Measurements from ENCODE around the gene CD84. TPM values are rescaled to one million over a fixed set of nuclear protein-coding genes. Genes with fewer than 3 reads are reported as not detected.
A peak's percentile ranks its signal among the peaks of the same experiment; 100 is the strongest.
"Not testable (repeated sequence)": the region's sequence is repeated elsewhere in the genome, so short reads cannot be mapped to it uniquely, and the experiment has no call there.

Gene CD84
- total RNA-seq, 2 experiments from 2014 or later, result 32.7 to 36.9 TPM

DNA sequence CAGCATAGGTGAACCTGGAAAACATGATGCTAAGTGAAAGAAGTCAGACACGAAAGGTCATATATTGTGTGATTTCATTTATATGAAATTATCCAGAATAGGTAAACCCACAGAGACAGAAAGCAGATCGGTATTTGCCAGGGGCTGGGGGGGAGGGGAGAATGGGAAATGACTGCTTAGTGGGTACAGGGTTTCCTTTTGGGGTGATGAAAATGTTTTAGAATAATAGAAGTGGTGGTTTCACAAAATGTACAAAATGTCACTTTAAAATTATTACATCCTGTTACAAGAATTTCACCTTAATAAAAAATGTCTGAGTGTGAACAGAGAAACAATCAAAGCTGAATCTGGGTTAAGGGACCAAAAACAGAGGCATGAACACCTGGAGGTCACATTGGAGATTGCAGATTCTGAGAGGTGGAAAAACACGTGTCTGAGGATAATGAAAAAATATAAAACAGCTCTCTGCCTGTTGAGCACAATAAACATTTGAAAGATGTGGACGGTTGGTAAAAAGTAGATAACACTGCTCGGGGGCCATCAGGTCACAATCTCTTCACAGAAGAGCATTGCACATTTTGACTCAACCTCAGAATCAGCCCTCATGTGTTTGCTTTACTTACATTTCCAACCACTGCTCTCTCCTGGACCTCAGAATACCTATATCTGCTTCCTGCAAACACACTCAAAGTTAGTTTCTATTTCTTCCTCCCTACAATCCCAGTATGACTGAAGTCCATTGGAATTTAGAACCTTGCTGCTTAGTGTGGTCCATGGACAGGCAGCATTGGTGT is 59.5 kb downstream of the CD84 start:
- intact Hi-C loops (cut with DNase I, micrococcal nuclease), result loop anchor here (2.0 to 10.0 kb wide), 6 partner anchors 21 to 175 kb away; partner anchors contain the start of genes CD84 (in 1 of the 2), COPA (in 1 of the 2) and NCSTN (in 1 of the 2)
- DNase-seq (peak in 4 of 14 experiments; percentile 50 to 75 (median 67)), ATAC-seq (ENCODE audit: poor library complexity) (peak; percentile 64)
- Mint-ChIP-seq H3K9me3 (peaks cover 2% of the 10 kb centered on the region), H3K27ac (peak overlapping the region; percentile 99), H3K4me3 (peak overlapping the region; percentile 96), H3K4me1 (ENCODE audit: low read depth) (peaks cover 97% of the 10 kb centered on the region), H3K36me3 (ENCODE audit: low read depth) (peaks cover 51% of the 10 kb centered on the region), H3K27me3 (no peaks in the 10 kb centered on the region)
- ChIA-PET CTCF (interaction anchor here (1.0 to 1.7 kb wide), 3 partner anchors 10 to 91 kb away, joined by 3 to 4 read pairs (median 3); no protein-coding TSS in a partner anchor), POLR2A (interaction anchor here (0.5 to 1.1 kb wide), 8 partner anchors 9 to 495 kb away, joined by 3 to 6 read pairs (median 3); partner anchors contain the start of genes COPA and NCSTN)
- H3K4me3 ChIP-seq (ENCODE audit: low read length), result peak overlapping the region; percentile 70
- no peaks in the 10 kb centered on the region for H3K27me3 ChIP-seq (ENCODE audit: control insufficient read depth in 1 of 2, insufficient read depth in 2 of 2, low read length in 2 of 2)
- H3K27ac ChIP-seq (ENCODE audit: low read depth in 1 of 2, low read length in 2 of 2), result peak overlapping the region; percentile 36 to 47
- TF ChIP-seq, protein P1, sequence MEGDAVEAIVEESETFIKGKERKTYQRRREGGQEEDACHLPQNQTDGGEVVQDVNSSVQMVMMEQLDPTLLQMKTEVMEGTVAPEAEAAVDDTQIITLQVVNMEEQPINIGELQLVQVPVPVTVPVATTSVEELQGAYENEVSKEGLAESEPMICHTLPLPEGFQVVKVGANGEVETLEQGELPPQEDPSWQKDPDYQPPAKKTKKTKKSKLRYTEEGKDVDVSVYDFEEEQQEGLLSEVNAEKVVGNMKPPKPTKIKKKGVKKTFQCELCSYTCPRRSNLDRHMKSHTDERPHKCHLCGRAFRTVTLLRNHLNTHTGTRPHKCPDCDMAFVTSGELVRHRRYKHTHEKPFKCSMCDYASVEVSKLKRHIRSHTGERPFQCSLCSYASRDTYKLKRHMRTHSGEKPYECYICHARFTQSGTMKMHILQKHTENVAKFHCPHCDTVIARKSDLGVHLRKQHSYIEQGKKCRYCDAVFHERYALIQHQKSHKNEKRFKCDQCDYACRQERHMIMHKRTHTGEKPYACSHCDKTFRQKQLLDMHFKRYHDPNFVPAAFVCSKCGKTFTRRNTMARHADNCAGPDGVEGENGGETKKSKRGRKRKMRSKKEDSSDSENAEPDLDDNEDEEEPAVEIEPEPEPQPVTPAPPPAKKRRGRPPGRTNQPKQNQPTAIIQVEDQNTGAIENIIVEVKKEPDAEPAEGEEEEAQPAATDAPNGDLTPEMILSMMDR (IDR thresholded peaks at IDR 0.05), result peak; percentile 15
- no peaks in the 10 kb centered on the region for H3K36me3 ChIP-seq (ENCODE audit: insufficient read depth, low read length)
- peaks cover 4% of the 10 kb centered on the region for H3K4me1 ChIP-seq (ENCODE audit: insufficient read depth, low read length)
- no peaks in the 10 kb centered on the region for H3K9me3 ChIP-seq (ENCODE audit: control insufficient read depth in 1 of 2, insufficient read depth in 1 of 2, low read length in 2 of 2)

DNA sequence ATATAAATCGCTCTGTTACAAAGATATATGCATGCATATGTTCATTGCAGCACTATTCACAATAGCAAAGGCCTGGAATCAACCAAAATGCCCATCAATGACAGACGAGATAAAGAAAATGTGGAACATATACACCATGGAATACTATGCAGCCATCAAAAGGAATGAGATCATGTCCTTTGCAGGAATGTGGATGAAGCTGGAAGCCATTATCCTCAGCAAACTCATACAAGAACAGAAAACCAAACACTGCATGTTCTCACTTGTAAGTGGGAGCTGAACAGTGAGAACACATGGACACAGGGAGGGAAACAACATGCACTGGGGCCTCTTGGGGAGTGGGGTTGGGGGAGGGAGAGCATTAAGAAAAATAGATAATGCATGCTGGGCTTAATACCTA is 61.8 kb downstream of the CD84 start:
- CTCF ChIA-PET; ATAC-seq (ENCODE audit: poor library complexity); H3K9me3 ChIP-seq (ENCODE audit: control insufficient read depth in 1 of 2, insufficient read depth in 1 of 2, low read length in 2 of 2); H3K4me1 ChIP-seq (ENCODE audit: insufficient read depth, low read length); H3K27me3 Mint-ChIP-seq; H3K27ac ChIP-seq (ENCODE audit: low read depth in 1 of 2, low read length in 2 of 2); H3K4me3 ChIP-seq (ENCODE audit: low read length); DNase-seq; H3K27me3 ChIP-seq (ENCODE audit: control insufficient read depth in 1 of 2, insufficient read depth in 2 of 2, low read length in 2 of 2); H3K36me3 ChIP-seq (ENCODE audit: insufficient read depth, low read length): not testable (repeated sequence)
- intact Hi-C loops (cut with DNase I, micrococcal nuclease), result loop anchor here in 1 of 2 experiments (5.0 to 10.0 kb wide), 2 partner anchors 35 to 173 kb away; partner anchors contain the start of genes COPA and NCSTN
- Mint-ChIP-seq H3K9me3 (peaks cover 12% of the 10 kb centered on the region), H3K27ac (peak overlapping the region; percentile 99), H3K36me3 (ENCODE audit: low read depth) (peaks cover 67% of the 10 kb centered on the region), H3K4me1 (ENCODE audit: low read depth) (peaks cover 100% of the 10 kb centered on the region), H3K4me3 (peak overlapping the region; percentile 56)
- POLR2A ChIA-PET, result interaction anchor here (1.5 kb wide), 1 partner anchor 22 kb away, joined by 4 read pairs; no protein-coding TSS in a partner anchor

DNA sequence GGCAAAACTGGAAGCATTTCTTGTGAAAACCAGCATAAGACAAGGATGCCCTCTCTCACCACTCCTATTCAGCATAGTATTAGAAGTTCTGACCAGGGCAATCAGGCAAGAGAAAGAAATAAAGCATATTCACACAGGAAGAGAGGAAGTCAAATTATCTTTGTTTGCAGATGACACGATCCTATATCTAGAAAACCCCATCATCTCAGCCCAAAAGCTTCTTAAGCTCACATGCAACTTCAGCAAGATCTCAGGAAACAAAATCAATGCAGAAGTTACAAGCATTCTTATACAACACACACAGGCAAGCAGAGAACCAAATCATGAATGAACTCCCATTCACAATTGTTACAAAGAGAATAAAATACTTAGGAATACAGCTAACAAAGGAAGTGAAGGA is 63.4 kb downstream of the CD84 start:
- not testable (repeated sequence) for H3K4me3 ChIP-seq (ENCODE audit: low read length); H3K9me3 ChIP-seq (ENCODE audit: control insufficient read depth in 1 of 2, insufficient read depth in 1 of 2, low read length in 2 of 2); H3K27me3 Mint-ChIP-seq; H3K27ac ChIP-seq (ENCODE audit: low read depth in 1 of 2, low read length in 2 of 2); H3K27me3 ChIP-seq (ENCODE audit: control insufficient read depth in 1 of 2, insufficient read depth in 2 of 2, low read length in 2 of 2); DNase-seq; ATAC-seq (ENCODE audit: poor library complexity)
- peak overlapping the region; percentile 99 for H3K27ac Mint-ChIP-seq
- peaks cover 12% of the 10 kb centered on the region for H3K9me3 Mint-ChIP-seq
- Histone ChIP-seq H3K36me3 (ENCODE audit: insufficient read depth, low read length) (peaks cover 21% of the 10 kb centered on the region), H3K4me1 (ENCODE audit: insufficient read depth, low read length) (peaks cover 16% of the 10 kb centered on the region)
- H3K4me3 Mint-ChIP-seq, result peak overlapping the region; percentile 3
- intact Hi-C loops (cut with DNase I, micrococcal nuclease), result loop anchor here in 1 of 2 experiments (5.0 to 10.0 kb wide), 2 partner anchors 36 to 171 kb away; partner anchors contain the start of genes COPA and NCSTN
- H3K4me1 Mint-ChIP-seq (ENCODE audit: low read depth), result peaks cover 90% of the 10 kb centered on the region
- POLR2A ChIA-PET, result interaction anchor here (1.0 to 1.1 kb wide), 2 partner anchors 25 to 60 kb away, joined by 3 read pairs; no protein-coding TSS in a partner anchor
- H3K36me3 Mint-ChIP-seq (ENCODE audit: low read depth), result peaks cover 79% of the 10 kb centered on the region
- CTCF ChIA-PET, result interaction anchor here (1.1 to 1.2 kb wide), 2 partner anchors 7 to 61 kb away, joined by 3 read pairs; partner anchors contain the start of gene SLAMF6

DNA sequence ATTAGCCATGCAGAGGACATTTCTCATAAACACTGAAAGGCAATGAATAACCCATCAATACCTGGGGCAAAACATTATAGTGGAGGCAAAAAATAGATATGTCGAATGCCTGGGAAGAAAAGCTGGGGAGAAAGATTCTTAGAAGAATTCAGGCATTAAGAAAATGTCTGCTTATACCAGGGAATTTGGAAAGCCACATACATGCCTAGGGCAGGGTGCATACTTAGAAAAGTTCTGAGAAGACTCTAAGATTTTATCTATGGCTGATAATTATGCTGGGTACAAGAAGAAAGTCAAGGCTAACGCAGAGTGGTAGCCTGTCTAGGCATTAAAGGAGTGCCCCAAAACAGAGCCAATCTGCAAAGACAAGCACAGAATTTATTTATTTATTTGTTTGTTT is 74.6 kb downstream of the CD84 start:
- H3K4me1 Mint-ChIP-seq (ENCODE audit: low read depth), result peaks cover 49% of the 10 kb centered on the region
- Histone ChIP-seq H3K9me3 (ENCODE audit: control insufficient read depth in 1 of 2, insufficient read depth in 1 of 2, low read length in 2 of 2) (peaks cover 4 to 30% of the 10 kb centered on the region in 2 experiments), H3K4me3 (ENCODE audit: low read length) (no peak overlapping the region), H3K36me3 (ENCODE audit: insufficient read depth, low read length) (peaks cover 33% of the 10 kb centered on the region), H3K27ac (ENCODE audit: low read depth in 1 of 2, low read length in 2 of 2) (no peak overlapping the region), H3K4me1 (ENCODE audit: insufficient read depth, low read length) (peaks cover 8% of the 10 kb centered on the region), H3K27me3 (ENCODE audit: control insufficient read depth in 1 of 2, insufficient read depth in 2 of 2, low read length in 2 of 2) (no peaks in the 10 kb centered on the region)
- no peak overlapping the region for H3K4me3 Mint-ChIP-seq
- POLR2A ChIA-PET, result interaction anchor here (1.0 kb wide), 1 partner anchor 64 kb away, joined by 3 read pairs; no protein-coding TSS in a partner anchor
- CTCF ChIA-PET, result no interaction called here
- no peak overlapping the region for H3K27ac Mint-ChIP-seq
- ATAC-seq (ENCODE audit: poor library complexity) (no peak), DNase-seq (no peak)
- H3K27me3 Mint-ChIP-seq, result no peaks in the 10 kb centered on the region
- intact Hi-C loops (cut with DNase I, micrococcal nuclease), result no loop called here
- H3K36me3 Mint-ChIP-seq (ENCODE audit: low read depth), result peaks cover 96% of the 10 kb centered on the region
- TF ChIP-seq, protein P1 (IDR thresholded peaks at IDR 0.05), result no peak
- H3K9me3 Mint-ChIP-seq, result peaks cover 16% of the 10 kb centered on the region
